Mucosa of gallbladder (tissue), 1 donor: ENCODE results near the gene FOXE1. TPM values are rescaled to one million over a fixed set of nuclear protein-coding genes. Genes with fewer than 3 reads are reported as not detected.

ENCODE experiments used
- DNase-seq: peaks from one replicate; pipeline ENCODE4 v3.0.0-alpha.2; 2020; ENCODE audit warnings: low spot score
- total RNA-seq: library from RNA; stranded (reverse); gene quantifications from one replicate; pipeline ENCODE4 v1.2.1, GENCODE V29; 2021
- donor health status: DM: no; HTN: no; CAD: no.

FOXE1 gene
- total RNA-seq, 1 donor from 2014 or later: not detected

DNA sequence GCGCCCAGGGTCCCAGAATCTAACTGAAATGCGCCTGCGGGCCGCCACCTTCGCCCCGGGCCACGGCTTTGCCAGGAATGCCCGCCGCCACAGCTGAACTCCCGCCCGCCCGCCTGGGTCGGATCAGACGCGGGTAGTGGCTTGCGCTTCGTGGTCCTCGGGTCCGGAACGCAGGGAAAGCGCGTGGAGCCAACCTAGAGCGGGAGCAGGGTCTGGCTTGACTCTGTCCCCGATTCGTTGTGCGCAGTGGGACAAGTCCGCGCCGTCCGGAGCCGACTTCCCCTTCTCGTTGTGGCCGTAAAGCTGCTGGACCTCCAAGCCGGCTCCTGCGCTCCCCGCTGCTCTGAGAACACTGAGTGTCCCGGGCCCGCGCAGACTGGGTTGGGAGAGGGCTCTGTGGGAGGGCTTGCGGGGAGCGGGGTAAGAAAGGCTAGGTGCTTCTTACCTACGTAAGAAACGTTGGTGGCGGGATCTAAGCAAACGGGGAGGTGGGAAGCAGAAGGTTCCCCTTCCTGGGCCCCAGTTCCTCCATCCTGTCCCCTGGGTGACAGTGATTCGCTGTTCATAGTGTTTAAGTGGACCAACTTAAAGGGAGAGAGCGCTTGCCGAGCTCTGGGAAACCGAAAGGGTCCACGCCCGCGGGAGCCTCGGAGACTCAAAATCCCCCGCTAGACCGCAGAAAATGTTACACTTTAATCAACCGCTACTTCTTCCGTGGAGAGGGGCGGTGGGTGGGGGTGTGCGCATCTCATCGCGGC is 4.4 kb upstream of the FOXE1 start:
- DNase-seq: no peak

DNA sequence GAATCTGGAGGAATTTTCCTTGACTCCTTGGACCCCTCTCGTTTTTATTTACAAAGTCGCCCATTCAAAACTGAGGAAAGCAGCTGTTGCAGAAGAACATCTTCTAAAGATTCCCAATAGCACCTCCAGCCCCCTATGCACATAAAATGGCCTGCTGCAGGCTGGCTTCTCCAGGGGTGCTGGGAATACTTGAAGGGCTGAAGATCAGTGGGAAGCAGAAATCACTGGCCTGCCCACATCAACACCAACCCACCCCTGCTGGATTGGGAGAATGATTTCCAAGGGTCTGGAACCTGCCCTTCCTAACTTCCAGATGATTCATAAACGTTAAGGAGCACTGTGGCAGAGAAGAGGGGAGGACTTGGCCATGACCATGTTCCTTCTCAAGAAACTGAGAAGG is 3.0 kb upstream of the FOXE1 start:
- DNase-seq: no peak

DNA sequence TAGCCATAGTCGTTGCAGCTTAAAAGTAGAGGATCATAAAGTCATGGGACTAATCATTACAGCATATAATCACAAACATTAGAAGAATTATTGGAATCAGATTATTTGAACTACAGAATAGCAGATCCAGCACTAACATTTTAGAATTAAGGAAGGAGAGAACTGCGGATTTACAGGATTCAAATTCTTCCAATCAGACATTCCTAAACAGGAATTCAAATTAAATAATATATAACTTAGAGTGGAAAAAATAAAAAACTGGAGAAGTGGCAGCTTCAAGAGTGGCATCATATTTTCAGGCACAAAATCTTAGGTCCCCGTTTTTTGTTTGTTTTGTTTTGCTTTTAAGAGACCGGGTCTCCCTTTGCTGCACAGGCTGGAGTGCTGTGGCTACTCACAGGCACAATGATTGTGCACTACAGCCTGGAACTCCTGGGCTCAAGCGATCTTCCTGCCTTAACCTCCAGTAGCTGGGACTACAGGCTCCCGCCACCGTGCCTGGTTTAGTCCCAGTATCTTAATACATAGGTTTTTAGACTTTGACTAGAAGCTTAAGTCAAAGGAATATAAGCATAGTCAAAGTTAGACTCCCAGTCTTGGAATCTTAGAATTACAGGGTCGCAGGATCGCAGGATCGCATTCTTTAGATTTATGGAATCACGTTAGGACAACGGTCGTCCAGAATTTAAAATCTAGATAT is 2.1 kb upstream of the FOXE1 start:
- DNase-seq: no peak

DNA sequence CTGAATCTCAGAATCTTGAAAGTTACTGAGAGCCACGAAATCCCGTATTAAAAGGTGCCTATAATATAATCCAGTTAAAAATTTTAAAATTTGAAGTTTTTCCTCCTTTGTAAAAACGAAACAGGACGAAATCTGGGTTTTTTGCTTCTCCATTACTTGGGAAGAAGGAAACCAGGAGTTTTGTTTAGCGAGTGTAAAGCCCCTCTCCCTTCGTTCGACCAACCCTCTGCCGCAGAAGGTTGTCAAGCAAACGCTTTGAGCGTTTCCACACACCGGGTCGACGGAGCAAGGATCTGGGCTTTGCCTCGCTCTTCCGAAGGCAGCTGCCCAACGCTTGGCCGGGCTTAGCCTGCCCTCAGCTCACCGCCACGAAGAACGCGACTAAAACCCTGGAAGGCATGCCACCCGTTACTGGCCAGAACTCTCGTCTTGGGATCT is 1.6 kb upstream of the FOXE1 start:
- DNase-seq: no peak

DNA sequence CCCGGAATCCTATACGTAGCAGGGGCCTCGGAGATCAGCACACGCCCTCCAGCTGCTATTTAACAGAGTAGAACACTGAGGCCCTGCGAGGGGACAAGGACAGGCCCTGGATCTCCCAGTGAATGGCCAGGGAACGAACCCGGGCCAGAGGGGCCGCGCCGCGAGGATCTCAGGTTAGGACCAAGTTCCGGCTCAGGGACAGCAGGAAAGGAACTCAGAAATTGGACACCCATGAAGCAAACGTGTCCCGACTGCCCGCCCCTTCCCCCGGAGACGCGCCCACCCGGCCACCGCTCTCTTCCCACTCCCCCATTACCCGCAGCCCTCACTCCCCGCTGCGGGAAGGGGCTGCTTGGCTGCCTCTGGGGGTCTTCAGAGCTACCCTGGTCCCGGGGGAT is 1.0 kb upstream of the FOXE1 start:
- no peak for DNase-seq

DNA sequence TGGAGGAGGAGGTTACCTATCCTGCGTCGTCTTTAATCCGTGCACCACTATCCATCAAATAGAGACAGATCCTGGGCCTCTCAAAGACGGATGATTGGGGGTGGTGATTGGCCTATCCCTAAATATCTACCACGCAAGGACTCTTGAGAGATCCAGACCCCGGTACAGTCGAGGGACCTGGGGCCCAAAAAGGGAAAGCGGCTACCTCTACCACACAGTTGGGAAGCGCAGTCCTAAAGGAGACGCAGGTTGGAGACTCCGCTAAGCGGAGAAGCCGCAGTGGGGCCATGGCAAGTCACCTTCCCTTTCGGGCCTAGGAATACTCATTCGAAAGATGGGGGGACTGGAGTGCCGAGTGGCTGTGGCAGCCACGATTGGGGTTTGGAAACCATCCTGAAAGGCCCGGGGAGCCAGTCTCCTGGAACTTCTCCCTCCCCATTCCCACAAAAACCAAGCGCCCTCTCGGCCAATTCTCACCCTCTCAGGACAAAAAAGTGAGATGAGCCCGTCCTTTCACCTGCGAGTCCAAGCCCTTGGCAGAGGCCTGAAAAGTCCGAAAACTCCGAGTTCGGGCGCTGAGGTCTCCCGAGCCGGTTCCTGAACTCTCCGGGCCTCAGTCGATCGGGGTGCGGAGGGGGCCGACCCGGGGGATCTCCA is 499 bp upstream of the FOXE1 start:
- no peak for DNase-seq

DNA sequence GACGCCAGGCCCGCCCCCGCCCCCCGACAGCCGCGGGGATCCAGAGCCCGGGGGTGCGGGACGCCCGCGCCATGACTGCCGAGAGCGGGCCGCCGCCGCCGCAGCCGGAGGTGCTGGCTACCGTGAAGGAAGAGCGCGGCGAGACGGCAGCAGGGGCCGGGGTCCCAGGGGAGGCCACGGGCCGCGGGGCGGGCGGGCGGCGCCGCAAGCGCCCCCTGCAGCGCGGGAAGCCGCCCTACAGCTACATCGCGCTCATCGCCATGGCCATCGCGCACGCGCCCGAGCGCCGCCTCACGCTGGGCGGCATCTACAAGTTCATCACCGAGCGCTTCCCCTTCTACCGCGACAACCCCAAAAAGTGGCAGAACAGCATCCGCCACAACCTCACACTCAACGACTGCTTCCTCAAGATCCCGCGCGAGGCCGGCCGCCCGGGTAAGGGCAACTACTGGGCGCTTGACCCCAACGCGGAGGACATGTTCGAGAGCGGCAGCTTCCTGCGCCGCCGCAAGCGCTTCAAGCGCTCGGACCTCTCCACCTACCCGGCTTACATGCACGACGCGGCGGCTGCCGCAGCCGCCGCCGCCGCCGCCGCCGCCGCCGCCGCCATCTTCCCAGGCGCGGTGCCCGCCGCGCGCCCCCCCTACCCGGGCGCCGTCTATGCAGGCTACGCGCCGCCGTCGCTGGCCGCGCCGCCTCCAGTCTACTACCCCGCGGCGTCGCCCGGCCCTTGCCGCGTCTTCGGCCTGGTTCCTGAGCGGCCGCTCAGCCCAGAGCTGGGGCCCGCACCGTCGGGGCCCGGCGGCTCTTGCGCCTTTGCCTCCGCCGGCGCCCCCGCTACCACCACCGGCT is 1.0 kb downstream of the FOXE1 start:
- no peak for DNase-seq

DNA sequence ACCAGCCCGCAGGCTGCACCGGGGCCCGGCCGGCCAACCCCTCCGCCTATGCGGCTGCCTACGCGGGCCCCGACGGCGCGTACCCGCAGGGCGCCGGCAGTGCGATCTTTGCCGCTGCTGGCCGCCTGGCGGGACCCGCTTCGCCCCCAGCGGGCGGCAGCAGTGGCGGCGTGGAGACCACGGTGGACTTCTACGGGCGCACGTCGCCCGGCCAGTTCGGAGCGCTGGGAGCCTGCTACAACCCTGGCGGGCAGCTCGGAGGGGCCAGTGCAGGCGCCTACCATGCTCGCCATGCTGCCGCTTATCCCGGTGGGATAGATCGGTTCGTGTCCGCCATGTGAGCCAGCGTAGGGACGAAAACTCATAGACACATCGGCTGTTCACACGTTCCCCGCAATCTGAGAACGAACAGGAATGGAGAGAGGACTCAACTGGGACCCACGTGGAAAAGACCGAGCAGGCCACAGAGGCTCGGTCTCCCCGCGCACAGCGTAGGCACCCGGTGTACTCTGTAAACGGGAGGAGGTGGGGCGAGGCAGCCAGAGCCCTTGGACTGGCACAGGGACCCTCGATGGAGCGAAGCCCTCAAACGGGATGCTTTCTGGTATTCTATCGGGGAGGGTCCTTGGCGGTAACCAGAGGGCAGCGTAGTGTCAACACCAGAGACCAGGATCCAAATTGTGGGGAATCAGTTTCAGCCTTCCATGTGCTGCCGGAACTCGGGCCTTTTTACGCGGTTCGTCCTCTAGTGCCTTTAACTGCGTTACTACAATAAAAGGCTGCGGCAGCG is 1.9 kb downstream of the FOXE1 start:
- DNase-seq: no peak

DNA sequence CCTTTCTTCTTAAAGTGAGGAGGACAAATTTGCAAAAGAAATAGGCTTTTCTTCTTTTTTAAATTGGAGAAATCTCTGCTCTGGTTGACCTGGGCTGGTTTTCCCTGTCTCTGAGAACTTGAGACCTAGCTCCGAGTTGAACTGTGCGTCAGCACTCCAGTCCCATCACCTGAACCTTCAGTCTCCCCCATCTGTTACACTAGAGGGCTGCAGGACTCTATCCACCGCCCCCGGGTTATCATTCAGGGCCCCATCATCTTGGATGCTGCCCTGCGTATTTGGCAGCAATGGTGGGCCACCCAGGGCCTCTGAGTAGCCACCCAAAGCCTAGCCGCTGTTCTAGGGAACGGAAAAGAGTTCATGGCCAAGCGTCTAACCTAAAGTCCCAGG is 2.5 kb downstream of the FOXE1 start:
- no peak for DNase-seq

DNA sequence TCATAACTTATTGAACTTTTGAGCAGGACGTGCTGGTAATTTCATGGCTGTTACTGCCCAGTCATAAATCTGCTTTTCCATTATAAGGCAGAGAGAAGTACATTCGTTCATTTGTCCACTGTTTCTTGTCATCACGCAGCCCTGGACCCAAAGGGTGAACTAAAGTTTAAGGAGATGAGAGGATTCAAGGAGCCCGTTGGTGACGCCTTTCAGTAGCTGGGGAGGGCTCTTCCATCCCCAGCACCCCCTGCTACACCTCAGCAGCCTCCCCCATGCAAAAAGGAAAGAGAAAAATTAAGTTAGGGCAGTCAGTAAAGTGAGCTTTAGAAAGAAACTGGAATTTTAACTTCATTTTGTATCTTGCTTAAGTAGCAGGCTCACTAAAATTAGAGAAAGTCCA is 2.9 kb downstream of the FOXE1 start:
- DNase-seq: no peak

DNA sequence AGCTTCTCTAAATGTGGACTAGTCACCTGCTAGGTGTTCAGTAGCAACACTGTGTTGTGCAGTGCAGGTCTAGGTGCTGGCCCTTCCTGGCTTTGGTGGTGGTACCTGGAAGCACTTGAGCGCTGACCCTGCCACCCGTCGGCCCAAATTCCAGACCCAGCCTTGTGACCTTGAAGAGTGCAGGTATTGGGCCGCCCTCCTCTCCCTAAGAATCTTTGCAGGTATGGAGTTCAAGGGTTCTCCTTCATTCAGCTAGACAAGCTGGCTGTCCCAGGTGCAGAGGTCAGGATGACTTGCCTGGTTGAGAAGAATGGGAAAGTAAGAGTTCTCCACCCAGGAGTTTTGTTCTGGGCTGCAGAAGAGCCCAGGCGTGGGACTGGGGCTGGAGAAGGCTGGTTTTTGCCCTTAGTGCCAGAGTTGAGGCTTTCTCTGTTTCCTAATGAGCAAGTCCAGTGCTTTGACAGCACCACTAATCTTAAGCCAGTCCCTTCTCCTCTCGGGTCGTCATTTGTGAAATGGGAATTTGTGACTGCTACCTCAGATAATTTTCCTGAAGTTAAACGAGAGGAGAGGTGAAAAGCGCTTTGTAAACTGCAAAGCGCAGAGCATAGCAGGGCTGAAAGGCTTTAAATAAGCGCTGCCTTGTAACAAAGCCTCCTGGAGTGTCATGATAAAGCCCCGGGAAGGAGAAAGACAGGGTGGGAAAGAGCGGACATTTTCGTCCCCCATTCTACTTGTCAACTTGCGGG is 4.0 kb downstream of the FOXE1 start:
- DNase-seq: no peak

DNA sequence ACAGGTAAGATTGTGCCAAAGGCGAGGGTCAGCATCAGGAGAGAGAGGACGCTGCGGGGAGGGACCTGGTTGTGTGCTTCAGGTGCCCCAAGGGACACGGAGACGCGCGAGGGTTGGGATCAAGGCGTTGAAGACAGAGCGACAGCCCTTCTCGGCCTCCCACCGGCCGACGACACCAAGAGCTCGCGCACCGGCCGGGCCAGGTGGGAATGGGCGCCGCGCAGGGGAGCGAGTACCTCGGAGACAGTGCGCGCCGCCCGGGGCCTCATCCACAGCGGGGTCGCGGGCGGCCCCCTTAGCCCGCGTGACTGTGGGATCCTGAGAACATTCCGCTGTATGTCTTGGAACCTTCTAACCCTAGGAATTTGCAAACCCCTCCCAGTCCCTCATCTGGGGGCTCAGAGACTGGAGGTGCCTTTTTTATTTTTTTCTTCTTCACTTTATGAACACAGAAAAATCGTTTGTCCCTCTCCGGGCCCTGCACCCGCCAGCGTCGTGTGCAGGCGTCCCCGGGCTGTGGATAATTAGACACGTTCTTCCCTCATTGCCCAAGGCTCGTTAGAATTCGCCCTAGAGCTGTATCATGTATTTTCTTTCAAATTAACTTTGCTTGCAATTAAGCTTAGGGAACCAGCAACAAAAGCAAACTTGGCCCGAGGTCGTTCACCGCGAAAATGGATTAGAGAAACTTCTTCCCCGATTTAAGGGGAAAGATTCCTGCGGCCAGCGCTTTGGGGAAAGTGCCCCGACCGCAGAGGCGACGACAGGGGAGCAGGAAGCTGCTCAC is 4.8 kb downstream of the FOXE1 start:
- DNase-seq: no peak

DNA sequence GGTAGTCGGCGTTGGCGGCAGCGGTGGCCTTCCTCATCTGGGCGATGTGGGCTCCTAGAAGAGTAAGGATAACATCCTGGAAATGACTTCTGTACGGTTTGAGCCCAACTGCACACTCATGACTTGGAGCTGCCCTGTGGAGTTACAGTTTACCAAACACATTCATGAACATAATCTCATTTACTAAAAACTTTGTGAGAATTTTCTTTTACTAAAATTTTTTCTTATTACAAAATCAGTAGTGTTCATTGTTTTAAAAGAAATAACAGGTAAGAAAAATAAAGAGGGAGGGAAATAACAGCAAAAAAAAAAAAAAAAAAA is 5.3 kb downstream of the FOXE1 start:
- no peak for DNase-seq

DNA sequence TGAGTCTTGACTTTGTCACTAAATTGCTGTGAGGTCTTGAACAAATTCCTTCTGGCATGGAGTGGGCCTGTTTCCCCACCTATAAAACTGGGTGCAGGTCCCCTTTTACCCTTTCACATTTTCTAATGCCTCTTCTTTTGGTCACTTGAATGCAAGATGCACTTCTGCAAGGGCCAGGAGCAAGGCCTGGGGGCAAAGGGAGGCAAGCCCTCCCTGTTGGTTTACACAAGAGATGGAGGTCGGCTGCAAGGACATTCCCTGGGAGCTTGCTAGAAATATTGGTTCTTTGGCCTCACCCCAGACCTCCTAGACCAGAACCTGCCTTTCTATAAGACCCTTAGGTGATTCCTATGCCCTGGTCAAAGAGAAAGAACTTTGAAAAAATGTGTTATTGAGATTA is 5.8 kb downstream of the FOXE1 start:
- no peak for DNase-seq

DNA sequence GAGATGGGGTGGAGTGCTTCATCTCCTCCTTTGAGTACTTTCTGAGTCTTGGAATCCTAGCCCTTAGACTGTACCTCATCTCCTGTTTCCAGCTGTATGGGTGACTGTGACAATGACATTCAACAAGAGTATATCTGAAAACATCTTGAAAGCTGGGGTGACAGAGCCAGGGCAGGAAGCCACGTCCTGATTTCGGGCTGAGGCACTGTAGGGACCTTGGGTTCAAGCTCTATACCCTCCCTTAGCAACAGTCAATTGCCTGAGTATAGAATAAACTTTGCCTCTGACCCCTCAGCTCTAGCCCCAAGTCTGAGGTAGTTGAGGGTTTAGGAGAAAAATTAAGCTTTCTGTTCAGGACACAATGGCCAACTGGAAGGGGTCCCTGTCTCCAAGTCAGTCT is 6.3 kb downstream of the FOXE1 start:
- no peak for DNase-seq

DNA sequence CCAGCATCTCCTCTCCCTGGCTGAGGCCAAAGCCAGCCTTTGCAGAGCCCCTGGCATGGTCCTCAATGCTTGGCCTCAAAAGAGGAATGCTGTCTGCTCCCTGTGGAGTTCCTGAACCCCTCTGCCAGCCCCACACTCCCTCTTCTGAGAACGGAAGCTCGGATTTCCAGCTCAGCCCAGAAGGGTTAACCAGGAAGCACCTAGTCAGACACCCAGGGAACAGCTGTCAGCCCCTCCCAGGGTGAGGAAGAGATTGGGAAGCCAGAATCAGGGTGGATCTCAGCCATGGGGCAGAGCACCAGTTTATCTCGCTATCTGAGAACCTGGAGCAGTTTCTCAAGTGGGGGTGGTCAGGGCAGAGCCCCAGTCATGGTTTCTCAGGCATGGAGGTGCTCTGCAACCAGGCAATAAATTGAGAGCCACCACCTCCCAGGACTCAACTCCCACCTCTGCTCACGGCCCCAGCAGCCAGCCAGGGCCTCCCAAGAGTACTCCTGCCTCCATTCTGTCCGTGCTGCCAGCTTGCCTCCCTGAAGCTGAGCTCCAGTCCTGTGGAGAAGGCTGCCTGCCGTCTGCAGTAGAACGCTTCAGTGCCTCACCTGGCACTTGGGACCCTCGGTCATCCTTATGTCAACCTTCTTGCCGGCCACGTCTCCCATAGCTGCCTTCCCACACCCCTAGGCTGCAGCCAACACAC is 7.6 kb downstream of the FOXE1 start:
- no peak for DNase-seq

DNA sequence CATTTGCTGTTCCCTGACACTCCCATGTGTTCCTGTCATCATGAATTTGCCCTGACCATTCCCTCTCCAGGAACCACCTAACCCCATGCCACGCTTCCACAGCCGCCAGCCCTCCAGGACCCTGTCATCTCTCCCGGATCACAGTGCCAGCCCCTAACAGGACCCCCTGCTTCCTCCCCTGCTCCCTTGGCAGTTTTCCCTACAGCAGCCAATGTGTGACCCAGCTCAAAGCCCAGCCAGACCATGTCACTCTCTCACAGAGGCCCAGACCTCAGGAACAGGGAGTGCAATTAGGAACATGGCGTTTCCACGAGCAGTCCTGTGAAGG is 8.1 kb downstream of the FOXE1 start:
- no peak for DNase-seq

DNA sequence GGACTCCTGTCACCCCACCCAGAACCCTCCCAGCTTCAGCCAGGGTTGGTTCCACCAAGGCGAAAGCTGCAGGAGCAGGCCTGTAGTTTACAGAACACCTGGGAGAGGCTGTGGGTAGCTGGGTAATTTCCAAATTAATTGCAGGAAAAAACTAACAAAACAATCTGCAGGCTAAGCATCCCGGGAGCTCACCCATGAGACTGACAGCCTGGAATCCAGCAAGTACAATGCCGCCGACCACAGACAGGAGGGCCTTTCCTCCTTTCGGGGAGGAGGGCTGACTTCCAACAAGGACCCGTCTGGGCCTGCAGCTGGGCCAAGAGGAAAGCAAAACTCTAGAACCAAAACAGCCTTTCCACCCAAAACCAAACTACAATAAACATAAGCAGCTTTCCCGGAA is 10.3 kb downstream of the FOXE1 start:
- DNase-seq: no peak

DNA sequence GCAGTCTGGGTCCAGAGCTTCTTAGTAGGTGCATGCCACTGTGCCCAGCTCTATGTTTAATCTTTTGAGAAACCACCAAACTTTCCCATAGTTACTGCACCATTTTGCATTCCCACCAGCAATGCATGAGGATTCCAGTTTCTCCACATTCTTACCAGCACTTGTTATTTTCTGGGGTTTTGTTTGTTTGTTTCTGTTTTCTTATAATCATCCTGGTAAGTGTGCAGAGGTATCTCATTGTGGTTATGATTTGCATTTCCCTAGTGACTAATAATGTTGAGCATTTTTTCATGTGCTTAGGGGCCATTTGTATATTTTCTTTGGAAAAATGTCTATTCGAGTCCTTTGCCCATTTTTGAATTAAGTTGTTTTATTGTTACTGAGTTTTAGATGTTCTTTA is 11.4 kb downstream of the FOXE1 start:
- no peak for DNase-seq
